HG03432 (cell line): ENCODE results near the gene TRMT5.

Experiments used
- ATAC-seq: cut with Tn5 transposase; IDR thresholded peaks from one replicate; pipeline ENCODE4 v1.9.1; 2021; ENCODE audit warnings: mild to moderate bottlenecking, moderate library complexity; ENCODE audit not compliant: unreplicated experiment

Gene TRMT5

DNA sequence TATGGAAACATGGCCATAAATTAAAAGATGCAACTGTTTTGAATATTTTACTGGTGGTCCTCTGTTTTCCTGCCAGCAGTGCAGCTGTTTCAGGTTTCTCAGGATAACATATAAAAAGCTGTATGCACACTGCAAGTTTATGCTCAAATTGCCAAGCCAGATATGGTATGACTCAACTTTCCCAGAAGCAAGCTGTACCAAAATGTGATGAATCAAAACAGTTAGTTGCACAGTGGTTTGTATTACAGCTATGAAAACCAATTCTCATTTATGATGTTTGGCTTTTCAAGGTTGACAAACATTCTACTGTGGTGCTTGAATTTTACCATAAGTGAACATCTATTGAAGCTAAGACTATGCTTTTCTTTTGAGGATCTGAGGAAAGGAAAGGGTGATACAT lies 15.5 kb downstream of the TRMT5 start:
- ATAC-seq, result no peak

DNA sequence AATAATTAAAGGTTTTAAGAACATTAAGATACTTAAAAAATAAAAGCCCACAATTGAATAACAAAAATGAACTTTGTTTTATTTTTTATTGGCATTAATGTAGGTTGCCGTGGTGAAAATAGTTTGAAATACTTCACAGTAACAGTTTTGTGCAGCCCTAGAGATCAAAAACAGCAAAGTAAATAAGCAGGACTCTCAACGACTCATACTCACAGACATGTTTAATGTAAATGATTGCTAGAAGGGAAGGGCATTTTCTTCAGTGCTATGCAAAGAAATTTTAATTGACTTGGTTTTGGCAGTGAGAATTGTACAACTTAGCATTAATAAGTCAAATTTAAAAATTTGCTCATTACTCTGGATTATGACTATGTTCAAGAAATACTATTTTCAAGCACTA lies 16.0 kb downstream of the TRMT5 start:
- no peak for ATAC-seq

DNA sequence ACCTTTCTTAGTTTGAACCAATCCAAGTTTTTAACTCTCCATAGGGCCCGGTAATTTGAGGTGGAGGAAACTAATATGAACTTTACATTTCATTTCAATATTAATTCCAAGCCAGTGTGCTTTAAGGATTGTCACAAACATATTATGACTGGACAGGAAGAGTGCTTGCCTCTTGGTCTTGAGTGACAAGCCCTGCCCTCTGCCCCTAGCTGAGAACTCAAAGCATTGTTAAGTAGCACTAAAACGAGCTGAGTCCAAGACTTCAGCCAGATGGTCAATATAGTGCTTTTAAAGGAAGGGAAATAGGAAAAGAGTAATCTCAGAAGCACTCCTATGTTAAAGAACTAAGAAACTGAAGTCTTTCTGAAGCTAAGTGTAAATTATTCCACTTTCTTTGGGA lies 17.1 kb downstream of the TRMT5 start:
- ATAC-seq, result no peak

DNA sequence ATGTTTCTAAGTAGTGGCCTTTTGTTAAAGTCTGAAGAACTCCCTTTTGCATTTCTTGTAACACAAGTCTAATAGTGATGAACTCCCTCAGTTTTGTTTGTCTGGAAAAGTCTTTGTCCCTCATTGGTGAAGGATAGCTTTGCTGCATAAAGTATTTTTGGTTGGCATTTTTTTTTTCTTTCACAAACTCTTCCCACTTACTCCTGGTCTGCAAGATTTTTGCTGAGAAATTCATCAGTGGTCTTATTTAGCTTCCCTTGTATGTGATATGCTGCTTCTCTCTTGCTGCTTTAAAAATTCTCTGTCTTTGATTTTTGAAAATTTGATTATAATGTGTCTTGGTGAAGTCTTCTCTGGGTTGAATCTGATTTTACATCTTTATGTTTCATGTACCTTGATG lies 22.7 kb downstream of the TRMT5 start:
- ATAC-seq, result no peak

DNA sequence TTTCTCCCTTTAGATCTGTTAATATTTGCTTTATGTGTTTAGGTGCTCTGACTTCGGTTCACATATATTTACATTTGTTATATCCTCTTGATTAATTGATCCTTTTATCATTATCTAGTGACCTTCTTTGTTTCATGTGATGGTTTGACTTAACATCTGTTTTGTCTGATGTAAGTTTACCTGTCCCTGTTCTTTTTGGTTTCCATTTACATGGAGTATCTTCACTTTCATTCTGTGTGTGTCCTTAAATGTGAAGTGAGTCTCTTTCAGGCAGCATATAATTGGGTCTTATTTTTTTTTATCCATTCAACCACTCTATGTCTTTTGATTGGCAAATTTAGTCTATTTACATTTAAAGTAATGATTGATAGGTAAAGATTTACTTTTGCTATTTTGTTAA lies 24.2 kb downstream of the TRMT5 start:
- no peak for ATAC-seq

DNA sequence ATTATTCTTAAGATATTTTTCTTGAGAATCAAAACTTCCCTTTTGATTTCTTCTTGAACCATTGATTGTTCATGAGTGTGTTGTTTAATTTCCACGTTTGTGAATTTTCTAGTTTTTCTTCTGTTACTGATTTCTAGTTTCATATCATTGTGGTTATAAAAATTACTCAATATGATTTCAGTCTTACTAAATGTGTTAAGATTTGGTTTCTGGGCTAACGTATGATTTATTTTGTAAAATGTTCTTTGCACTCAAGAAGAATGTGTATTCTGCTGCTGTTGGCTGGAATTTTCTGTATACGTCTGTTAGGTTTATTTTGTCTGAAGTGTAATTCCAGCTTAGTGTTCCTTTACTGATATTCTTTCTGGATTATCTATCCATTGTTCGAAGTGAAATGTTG lies 24.7 kb downstream of the TRMT5 start:
- no peak for ATAC-seq

DNA sequence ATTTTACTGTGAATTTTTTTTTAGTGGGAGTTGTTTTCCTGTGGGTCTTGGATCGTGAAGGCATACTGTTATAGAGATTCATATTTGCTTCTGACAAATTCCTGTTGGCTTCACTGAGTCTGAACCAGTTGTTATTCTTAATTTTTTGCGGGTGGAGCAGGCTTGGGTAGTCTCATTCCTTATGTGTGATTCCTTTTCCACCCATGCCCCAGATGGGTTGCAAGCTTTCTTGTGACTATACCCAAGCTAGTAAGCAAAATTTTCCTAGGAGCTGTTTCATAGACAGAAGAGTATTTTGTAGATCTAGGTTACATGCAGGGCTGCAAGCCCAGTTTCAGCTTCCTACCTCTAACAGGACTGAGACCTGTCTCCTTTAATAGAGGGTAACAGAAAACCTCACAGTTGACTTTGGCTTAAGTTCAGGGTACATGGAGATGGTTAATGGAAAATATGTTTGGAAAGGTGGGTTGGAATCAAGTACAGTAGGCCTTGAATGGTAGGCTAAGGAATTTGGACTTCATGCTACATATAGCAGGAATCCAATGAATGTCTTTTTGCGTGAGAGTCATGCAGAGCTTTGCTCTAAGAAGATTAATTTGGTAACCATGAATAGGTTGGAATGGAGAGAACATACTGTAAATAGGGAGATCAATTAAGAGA lies 29.0 kb downstream of the TRMT5 start:
- ATAC-seq, result no peak

DNA sequence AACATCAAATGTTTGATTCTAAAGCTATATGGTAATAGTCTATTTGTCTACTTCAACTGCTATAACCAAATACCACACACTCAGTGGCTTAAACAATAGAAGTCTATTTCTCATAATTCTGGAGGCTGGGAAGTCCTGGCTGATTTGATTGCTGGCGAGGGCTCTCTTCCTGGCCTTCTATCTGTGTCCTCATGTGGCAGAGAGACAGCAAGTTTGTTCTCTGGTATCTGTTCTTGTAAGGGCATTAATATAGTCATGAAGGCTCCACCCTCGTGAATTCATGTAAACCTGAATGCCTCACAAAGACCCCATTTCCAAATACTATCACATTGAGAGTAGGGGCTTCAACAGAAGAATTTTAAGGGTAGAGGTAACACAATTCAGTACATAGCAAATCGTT lies 34.1 kb downstream of the TRMT5 start:
- no peak for ATAC-seq

DNA sequence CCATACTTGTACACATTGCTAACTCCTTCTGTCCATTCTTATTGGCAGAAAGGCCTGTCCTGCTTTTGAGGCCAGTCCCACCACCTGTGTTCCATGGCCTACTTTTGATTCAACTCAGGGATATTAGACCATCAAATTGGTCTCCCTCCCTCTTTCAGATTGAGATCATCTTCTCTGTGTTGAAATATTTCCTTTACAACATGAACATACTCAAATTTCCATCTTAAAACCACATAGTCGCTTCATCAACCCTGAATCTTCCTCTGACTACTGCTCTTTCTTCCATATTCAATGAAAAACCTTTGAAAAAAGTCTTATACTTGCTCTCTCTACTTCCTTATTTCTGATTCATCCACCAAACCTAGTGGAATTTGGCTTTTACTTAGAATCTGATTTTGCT lies 34.9 kb downstream of the TRMT5 start:
- no peak for ATAC-seq

DNA sequence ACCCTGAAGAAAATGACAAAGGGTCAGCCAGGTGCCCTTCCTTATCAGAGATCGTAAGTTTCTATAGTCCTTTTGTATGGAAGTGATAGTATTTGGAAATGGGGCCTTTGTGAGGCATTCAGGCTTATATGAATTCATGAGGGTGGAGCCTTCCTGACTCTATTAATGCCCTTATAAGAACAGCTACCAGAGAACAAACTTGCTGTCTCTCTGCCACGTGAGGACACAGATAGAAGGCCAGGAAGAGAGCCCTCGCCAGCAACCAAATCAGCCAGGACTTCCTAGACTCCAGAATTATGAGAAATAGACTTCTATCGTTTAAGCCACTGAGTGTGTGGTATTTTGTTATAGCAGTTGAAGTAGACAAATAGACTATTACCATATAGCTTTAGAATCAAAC lies 36.7 kb downstream of the TRMT5 start:
- ATAC-seq, result no peak

DNA sequence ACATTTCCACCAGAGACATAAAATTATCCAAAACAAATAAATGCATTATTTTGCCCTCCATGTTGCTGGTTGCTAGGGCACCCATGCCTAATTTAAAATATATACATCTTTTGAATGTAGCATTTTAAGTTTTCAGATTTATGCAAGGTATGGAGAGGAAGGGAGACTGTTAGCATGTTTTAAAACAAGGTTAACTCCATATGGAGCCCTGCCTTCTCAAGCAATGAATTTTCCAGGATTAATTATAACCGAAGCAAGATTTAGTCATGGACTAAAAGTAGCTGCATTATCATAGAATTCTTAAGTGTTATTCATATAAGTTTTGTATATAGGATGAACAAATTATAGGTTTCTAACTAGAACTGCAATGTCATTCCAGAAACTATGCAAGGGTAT lies 37.2 kb downstream of the TRMT5 start:
- ATAC-seq, result no peak

DNA sequence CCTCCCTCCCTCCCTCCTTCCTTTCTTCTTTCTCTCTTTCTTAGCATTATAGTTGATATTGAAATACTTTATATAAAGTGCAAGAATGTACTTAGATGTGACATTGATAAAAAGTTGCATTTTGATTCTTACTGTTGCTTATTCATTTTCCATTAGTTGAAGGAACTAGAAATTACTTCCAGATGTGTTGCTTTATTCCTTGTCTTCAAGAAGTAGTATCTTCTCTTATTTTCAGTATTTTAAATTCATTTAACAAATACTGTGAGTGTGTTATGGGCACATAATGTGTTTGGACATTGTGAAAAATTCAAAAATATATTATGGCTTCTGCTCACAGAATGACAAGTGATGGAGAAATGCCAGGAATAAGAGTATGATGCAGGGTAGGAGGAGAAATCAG lies 45.6 kb downstream of the TRMT5 start:
- ATAC-seq, result no peak

DNA sequence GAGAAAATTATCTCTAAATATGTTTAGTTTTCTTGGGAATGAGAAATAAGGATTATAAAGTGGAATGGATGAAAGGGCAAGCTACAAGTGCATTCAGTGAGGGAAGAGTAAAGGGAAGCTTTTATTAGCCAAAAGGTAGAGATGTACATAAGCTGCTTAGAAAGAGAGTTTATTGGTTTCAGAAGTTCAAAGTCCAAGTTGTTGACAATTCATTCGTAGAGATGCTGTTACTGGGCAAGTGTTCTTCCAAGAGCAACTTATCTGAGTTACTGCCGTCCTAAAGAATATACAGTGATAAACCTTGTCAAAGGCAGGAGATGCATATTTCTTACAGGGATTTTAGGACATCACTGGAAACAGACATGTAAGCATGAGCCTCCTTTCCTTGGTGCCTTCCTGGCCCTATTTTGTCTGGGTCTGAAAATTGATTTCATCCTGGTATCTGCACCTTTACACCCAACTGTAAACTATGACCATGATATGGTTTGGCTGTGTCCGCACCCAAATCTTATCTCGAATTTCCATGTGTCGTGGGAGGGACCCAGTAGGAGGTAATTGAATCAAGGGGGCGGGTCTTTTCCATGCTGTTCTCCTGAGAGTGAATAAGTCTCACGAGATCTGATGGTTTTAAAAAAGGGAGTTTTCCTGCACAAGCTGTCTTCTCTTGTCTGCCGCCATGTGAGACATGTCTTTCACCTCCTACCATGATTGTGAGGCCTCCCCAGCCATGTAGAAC lies 46.8 kb downstream of the TRMT5 start:
- ATAC-seq, result no peak

DNA sequence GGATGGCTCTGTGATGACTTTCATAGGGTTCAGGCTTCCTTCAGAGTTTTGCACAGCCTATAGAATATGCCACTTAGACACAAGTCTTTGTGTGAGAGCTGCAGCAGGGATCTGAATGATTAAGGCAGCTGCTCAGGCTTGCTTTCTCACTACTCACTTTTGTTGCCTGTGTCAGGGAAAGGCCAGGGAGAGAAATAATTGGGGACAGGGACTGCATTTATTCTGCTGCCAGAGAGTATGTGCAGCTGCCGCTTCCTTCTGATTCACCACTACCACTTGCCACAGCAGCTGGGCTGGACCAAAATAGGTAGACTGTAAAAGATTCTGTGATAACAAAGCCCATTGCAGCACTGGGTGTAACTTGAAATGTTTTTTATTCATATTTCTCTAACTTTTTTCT lies 49.7 kb downstream of the TRMT5 start:
- no peak for ATAC-seq

DNA sequence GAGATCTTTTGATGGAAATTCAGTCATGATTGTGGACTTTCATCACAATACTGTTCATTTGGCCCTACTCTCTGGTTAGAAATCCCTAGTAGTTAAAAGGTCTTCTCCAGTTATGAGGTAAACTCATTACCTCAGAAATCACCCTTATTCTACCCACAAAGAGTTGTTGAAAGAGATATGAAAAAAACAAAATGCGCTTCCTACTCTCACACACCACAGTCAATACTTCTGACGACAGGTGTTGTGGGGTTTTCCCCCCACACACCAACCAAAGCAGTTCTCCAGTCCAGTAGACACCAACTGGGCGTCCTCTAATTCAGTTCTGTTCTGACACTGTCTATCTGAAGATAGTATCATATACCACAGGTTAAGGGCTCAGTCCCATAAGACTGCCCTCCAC lies 54.9 kb downstream of the TRMT5 start:
- peak; percentile 96 for ATAC-seq

DNA sequence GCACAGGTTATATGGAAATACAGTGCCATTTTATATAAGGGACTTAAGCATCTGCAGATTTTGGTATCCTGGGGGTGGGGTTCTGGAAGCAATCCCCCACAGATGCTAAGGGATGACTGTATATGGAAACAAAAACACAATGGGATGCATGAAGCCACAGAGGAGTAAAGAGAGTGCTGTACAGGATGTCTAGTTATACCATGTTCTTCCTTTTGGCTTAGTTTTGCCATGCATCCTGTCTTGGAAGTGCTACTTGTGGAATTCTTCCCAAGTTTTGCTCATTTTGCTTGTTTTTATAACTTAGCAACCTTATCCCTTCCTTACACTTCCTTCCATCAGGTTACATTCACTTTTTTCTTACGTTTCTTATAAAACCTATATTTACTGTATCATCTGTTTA lies 55.6 kb downstream of the TRMT5 start:
- no peak for ATAC-seq

DNA sequence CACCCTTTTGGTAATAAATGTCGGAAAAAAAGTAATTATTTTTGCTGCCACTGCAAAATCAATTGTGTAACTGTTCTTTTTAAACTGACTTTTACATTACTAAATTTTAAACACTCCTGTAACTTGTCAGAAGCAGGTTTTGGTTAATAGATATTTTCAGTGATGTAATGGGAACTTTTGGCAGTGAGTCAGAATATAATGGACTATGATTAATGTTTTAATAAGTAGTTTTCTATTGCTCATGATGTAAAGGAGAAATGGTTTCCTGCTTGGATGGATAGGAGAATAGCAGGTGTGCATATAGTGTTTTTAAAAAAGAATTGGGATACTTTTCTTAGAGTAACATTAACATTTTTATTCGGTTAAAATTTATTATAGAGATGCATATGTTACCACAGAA lies 58.8 kb downstream of the TRMT5 start:
- no peak for ATAC-seq
